Measurements from ENCODE around the gene COL4A2.

Gene COL4A2

DNA sequence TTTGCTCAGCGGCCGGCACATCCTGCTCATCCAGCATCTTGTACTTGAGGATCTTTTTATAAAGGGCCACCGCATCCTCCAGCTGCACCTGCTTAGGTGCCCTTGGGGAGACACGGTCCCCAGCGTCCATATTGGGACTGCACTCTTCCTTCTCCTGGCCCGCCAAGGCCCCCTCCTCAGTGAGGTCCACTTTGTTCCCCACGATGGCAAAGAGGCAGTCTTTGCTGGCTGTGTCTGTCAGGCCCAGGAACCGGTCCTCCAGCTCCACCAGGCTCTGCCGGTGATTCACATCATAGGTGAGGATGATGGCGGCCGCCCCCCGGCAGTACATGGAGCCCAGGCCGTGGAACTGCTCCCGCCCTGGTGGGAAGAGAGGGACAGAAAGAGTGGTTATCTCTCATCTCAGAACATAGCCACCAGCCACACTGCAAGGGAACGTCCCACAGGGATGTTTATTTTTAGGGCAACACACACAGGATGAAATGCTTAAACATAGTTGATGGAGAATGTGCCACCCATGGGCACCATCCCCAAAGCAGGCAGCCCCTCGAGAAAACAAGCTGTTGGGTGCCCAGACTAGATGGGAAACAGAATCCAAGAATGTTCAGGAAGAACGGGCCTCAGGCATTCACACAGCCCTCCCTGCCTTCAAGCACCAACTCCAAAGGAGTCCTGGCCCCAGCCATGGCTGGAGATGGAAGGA lies 216.9 kb downstream of the COL4A2 start:
- no peaks in the 10 kb centered on the region for H3K36me3 ChIP-seq (replicated peaks)
- H3K27me3 ChIP-seq (replicated peaks), result no peaks in the 10 kb centered on the region
- no peak overlapping the region for H3K4me3 ChIP-seq (ENCODE audit: low read depth, low read length)
- H3K27ac ChIP-seq, result no peak overlapping the region
- TF ChIP-seq, protein P1, sequence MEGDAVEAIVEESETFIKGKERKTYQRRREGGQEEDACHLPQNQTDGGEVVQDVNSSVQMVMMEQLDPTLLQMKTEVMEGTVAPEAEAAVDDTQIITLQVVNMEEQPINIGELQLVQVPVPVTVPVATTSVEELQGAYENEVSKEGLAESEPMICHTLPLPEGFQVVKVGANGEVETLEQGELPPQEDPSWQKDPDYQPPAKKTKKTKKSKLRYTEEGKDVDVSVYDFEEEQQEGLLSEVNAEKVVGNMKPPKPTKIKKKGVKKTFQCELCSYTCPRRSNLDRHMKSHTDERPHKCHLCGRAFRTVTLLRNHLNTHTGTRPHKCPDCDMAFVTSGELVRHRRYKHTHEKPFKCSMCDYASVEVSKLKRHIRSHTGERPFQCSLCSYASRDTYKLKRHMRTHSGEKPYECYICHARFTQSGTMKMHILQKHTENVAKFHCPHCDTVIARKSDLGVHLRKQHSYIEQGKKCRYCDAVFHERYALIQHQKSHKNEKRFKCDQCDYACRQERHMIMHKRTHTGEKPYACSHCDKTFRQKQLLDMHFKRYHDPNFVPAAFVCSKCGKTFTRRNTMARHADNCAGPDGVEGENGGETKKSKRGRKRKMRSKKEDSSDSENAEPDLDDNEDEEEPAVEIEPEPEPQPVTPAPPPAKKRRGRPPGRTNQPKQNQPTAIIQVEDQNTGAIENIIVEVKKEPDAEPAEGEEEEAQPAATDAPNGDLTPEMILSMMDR (IDR thresholded peaks at IDR 0.05; ENCODE audit: low read depth, low read length, missing control alignments), result no peak
- no peak for DNase-seq
- in situ Hi-C loops (cut with HindIII; ENCODE audit: low pct_ligation_motif_present, low sequenced_read_pairs), result no loop called here

DNA sequence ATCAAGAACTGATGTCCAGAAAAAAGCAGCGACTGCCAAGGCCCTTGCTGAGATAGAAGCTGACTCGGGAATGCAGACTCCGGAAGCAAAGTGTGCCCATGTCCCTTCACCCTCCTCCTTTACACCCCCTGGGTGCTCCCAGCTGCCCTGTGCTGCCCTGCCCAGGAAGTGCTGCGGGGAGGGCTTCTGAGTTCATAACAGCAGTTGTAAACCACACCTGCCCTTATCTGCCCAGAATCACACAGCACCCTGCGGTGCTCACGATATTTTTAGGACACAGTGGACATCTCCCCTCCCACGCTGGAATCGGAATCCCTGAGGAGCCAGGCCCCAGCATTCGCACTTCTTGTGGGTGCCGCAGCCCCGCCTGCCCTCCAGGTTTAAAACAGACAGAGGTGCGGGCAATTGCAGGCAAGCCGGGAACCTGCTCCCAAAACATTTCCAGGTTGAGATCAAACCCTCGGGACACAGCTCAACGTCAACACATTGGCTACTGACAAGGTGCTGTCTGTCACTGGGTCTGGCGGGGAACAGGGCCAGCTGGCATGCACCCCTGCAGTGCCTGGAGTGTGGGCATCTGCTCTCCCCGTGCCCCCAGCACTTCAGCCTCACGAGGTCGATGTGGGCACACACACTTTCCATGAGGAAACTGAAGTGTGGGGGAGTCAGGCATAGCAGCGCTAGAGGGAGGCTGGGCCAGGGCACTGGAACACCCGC lies 217.6 kb downstream of the COL4A2 start:
- no peak for DNase-seq
- TF ChIP-seq, protein P1 (IDR thresholded peaks at IDR 0.05; ENCODE audit: low read depth, low read length, missing control alignments), result no peak

DNA sequence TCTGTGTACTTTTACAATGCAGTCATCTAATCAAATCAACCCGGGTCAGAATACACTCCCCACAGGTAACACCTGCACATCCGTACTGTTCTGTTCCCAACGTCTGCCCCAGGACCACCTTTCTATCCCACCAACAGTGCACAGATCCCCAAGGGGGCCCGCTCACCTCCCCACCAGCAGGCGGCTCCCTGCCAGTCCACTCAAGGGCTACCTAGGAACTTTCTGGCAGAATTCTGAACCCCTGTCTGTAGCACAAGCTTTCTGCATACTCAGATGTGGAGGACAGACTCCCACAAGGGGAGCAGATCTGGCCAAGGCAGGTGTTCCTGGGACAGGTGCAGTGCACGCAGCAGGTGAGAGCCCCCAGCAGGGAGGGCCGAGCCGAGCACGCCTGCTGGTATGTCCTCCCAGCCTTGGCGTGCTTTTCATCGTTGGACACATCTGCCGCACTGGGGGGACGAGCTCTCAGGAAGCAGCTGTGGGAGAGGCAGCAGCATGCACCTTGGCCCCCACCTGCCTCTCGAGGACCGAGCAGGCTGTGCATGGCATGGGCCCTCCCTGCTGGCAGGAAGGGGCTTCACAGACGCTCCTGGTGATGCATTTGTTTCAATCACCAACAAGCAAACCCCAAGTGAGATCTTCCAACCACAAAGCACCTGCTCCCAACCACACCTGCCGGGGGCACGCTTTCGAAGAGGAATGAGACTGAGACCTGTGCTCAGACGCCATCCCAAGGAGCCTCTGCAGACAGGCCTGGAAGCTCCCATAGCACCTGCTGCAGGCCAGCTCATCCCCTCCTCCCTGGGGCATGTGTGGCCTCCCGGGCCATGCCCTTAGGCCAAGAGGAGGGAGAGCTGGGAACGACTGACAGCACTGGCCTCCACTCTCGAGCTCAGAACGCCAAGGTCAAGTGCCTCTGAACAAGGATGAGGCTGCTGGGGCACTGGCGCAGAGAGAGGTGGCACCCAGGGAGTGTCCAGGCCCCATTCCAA lies 218.5 kb downstream of the COL4A2 start:
- TF ChIP-seq, protein P1 (IDR thresholded peaks at IDR 0.05; ENCODE audit: low read depth, low read length, missing control alignments), result no peak
- DNase-seq, result no peak
- Histone ChIP-seq H3K36me3 (replicated peaks) (no peaks in the 10 kb centered on the region), H3K27ac (no peak overlapping the region), H3K27me3 (replicated peaks) (no peaks in the 10 kb centered on the region), H3K4me3 (ENCODE audit: low read depth, low read length) (no peak overlapping the region)
- in situ Hi-C loops (cut with HindIII; ENCODE audit: low pct_ligation_motif_present, low sequenced_read_pairs), result no loop called here

More for the DNA sequence above, 217.6 kb downstream of the COL4A2 start:
- H3K27ac ChIP-seq, result no peak overlapping the region
- H3K27me3 ChIP-seq (replicated peaks), result no peaks in the 10 kb centered on the region
- no peaks in the 10 kb centered on the region for H3K36me3 ChIP-seq (replicated peaks)
- in situ Hi-C loops (cut with HindIII; ENCODE audit: low pct_ligation_motif_present, low sequenced_read_pairs), result no loop called here
- no peak overlapping the region for H3K4me3 ChIP-seq (ENCODE audit: low read depth, low read length)

DNA sequence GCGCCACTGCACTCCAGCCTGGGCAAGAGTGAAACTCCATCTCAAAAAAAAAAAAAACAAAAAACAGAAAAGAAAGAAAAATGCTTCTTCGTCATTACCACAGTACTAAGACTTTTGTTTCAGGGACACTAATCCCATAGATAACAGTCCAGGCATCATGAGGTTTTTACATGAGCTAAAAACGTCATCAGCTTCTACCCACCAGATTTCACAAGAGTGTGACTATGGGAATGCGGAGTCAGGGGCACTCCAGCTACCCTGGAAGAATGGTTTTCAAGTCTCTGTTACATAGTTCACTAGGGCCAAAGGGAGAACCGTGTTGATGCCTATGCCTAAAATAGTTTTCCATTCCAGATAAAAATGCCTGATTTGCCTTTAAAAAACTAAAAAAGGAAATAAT lies 221.3 kb downstream of the COL4A2 start:
- Histone ChIP-seq H3K36me3 (replicated peaks) (no peaks in the 10 kb centered on the region), H3K27me3 (replicated peaks) (no peaks in the 10 kb centered on the region), H3K4me3 (ENCODE audit: low read depth, low read length) (no peak overlapping the region), H3K27ac (no peak overlapping the region)
- in situ Hi-C loops (cut with HindIII; ENCODE audit: low pct_ligation_motif_present, low sequenced_read_pairs), result no loop called here
- DNase-seq, result peak; percentile 64
- TF ChIP-seq, protein P1 (IDR thresholded peaks at IDR 0.05; ENCODE audit: low read depth, low read length, missing control alignments), result no peak

DNA sequence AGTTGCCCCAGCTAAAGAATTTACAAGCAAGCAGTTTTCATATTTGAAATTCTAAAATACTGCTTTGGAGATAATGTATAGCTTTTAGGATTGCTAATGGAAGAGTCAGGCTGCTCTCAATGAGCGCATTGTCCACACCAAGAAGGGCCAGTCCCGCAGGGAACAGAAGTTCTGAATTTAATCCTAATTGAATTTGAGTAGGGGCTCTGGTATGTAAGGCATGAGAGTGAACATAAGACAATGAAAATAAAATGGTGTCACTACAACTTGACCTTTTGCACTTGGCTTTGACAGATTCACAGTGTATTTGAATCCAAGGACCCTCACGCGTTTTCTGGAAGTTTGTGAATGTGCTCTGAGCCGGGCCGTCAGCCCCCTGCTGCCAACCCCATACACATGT lies 221.8 kb downstream of the COL4A2 start:
- no peaks in the 10 kb centered on the region for H3K36me3 ChIP-seq (replicated peaks)
- in situ Hi-C loops (cut with HindIII; ENCODE audit: low pct_ligation_motif_present, low sequenced_read_pairs), result no loop called here

More for the DNA sequence above, 221.8 kb downstream of the COL4A2 start:
- TF ChIP-seq, protein P1 (IDR thresholded peaks at IDR 0.05; ENCODE audit: low read depth, low read length, missing control alignments), result no peak
- no peak for DNase-seq
- Histone ChIP-seq H3K27me3 (replicated peaks) (no peaks in the 10 kb centered on the region), H3K27ac (no peak overlapping the region), H3K4me3 (ENCODE audit: low read depth, low read length) (no peak overlapping the region)
